Measurements from ENCODE around the gene CTNND2. TPM values are rescaled to one million over a fixed set of nuclear protein-coding genes. Genes with fewer than 3 reads are reported as not detected.

Gene CTNND2
- total RNA-seq, 2 experiments from 2014 or later: not detected

DNA sequence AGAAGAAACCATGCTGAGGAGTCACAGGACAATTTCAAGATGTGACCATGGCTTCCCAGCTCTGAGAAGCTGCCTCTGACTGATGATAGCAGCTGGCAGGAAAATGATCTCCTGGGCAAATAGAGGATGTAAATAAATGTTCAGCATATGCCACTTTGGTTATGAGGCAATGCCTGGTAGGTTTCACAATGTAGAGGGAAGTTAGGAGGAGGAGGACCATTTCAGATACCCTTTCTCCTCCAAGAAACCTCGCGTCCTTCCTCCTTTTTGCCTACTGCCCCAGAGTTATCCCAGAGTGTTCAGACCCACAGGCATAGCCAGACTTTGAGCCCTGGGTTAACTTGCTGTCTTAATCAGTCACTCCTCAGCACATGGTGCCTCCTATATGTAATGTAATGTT, 601.6 kb downstream of the CTNND2 start:
- intact Hi-C loops (cut with micrococcal nuclease): no loop called here
- H3K36me3 Mint-ChIP-seq (ENCODE audit: low read depth): no peaks in the 10 kb centered on the region
- no peak for ATAC-seq
- POLR2A ChIA-PET: no interaction called here
- H3K27me3 Mint-ChIP-seq: no peaks in the 10 kb centered on the region
- TF ChIP-seq, protein P1, sequence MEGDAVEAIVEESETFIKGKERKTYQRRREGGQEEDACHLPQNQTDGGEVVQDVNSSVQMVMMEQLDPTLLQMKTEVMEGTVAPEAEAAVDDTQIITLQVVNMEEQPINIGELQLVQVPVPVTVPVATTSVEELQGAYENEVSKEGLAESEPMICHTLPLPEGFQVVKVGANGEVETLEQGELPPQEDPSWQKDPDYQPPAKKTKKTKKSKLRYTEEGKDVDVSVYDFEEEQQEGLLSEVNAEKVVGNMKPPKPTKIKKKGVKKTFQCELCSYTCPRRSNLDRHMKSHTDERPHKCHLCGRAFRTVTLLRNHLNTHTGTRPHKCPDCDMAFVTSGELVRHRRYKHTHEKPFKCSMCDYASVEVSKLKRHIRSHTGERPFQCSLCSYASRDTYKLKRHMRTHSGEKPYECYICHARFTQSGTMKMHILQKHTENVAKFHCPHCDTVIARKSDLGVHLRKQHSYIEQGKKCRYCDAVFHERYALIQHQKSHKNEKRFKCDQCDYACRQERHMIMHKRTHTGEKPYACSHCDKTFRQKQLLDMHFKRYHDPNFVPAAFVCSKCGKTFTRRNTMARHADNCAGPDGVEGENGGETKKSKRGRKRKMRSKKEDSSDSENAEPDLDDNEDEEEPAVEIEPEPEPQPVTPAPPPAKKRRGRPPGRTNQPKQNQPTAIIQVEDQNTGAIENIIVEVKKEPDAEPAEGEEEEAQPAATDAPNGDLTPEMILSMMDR (IDR thresholded peaks at IDR 0.05): no peak
- DNase-seq: no peak
- no peak overlapping the region for H3K4me3 Mint-ChIP-seq
- no peak overlapping the region for H3K27ac Mint-ChIP-seq
- CTCF ChIA-PET: no interaction called here
- H3K9me3 Mint-ChIP-seq: no peaks in the 10 kb centered on the region
- H3K4me1 Mint-ChIP-seq (ENCODE audit: low read depth): no peaks in the 10 kb centered on the region

DNA sequence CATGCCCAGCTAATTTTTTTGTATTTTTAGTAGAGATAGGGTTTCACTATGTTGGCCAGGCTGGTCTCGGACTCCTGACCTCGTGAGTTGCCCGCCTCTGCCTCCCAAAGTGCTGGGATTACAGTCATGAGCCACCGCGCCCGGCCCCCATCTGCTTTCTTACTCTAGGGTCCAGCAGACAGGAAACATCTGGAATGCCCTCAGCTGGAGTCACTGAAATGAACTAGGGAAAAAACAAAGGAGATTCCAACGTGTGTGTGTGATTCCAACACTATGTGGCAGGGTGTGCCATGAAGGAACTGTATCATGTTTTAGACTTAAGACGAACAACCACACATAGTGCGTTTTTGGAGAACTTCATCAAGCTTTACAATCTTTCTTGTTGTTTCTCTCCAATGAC, 603.1 kb downstream of the CTNND2 start:
- ChIA-PET POLR2A (no interaction called here), CTCF (no interaction called here)
- Mint-ChIP-seq H3K27me3 (no peaks in the 10 kb centered on the region), H3K9me3 (no peaks in the 10 kb centered on the region), H3K36me3 (ENCODE audit: low read depth) (no peaks in the 10 kb centered on the region), H3K4me3 (no peak overlapping the region), H3K4me1 (ENCODE audit: low read depth) (no peaks in the 10 kb centered on the region), H3K27ac (no peak overlapping the region)
- DNase-seq: no peak
- no peak for ATAC-seq
- TF ChIP-seq, protein P1 (IDR thresholded peaks at IDR 0.05): no peak
- intact Hi-C loops (cut with micrococcal nuclease): no loop called here

DNA sequence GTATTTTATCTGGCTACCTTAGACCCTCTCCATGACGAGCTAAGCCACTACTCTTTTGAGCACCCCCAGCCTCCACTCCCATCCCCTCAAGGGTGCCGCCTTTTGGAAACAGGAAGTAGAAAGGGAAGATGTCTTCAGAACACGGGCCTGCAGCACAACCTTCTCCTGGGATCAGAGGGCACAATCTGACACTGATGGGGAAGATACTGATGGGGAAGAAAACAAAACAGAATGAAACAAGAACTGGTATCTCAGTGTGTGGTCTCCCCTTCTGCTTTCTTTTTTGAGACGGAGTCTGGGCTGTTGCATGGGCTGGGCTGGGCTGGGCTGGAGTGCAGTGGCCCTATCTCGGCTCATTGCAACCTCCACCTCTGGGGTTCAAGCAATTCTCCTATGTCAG, 603.5 kb downstream of the CTNND2 start:
- Mint-ChIP-seq H3K4me1 (ENCODE audit: low read depth) (no peaks in the 10 kb centered on the region), H3K9me3 (no peaks in the 10 kb centered on the region), H3K4me3 (no peak overlapping the region), H3K27me3 (no peaks in the 10 kb centered on the region), H3K27ac (no peak overlapping the region), H3K36me3 (ENCODE audit: low read depth) (no peaks in the 10 kb centered on the region)
- DNase-seq: no peak
- CTCF ChIA-PET: no interaction called here
- no peak for ATAC-seq
- intact Hi-C loops (cut with micrococcal nuclease): no loop called here
- TF ChIP-seq, protein P1 (IDR thresholded peaks at IDR 0.05): no peak
- POLR2A ChIA-PET: no interaction called here

GRCh38 chr5:11298877-11299276, 605.4 kb downstream of the CTNND2 start:
- H3K9me3 Mint-ChIP-seq: no peaks in the 10 kb centered on the region
- no peaks in the 10 kb centered on the region for H3K27me3 Mint-ChIP-seq
- DNase-seq (no peak), ATAC-seq (no peak)
- no peaks in the 10 kb centered on the region for H3K36me3 Mint-ChIP-seq (ENCODE audit: low read depth)
- no peaks in the 10 kb centered on the region for H3K4me1 Mint-ChIP-seq (ENCODE audit: low read depth)
- TF ChIP-seq, protein P1 (IDR thresholded peaks at IDR 0.05): no peak
- CTCF ChIA-PET: interaction anchor here (1.4 kb wide), 1 partner anchor 15 kb away, joined by 4 read pairs; no protein-coding TSS in a partner anchor
- H3K4me3 Mint-ChIP-seq: no peak overlapping the region
- intact Hi-C loops (cut with micrococcal nuclease): no loop called here
- no peak overlapping the region for H3K27ac Mint-ChIP-seq
- POLR2A ChIA-PET: no interaction called here

DNA sequence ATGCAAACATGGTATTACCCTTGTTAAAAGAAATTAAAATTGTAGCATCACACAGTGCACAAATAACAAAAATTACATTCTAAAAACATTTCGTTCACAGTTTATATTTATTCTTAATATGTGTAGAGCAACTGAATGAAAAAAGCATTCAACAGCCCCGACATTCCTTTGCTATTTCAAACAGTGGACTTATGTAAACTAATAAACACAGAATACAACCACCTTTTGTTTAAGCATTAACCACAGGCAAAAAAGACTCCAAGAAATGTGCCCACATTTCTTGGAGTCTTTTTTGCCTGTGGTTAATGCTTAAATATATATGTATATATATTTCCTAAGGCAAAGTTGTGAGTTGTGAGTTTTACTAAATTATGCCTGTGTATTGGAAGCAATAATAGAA, 610.7 kb downstream of the CTNND2 start:
- no peak for ATAC-seq
- intact Hi-C loops (cut with micrococcal nuclease): no loop called here
- Mint-ChIP-seq H3K9me3 (no peaks in the 10 kb centered on the region), H3K27me3 (peaks cover 2% of the 10 kb centered on the region), H3K4me1 (ENCODE audit: low read depth) (no peaks in the 10 kb centered on the region), H3K36me3 (ENCODE audit: low read depth) (no peaks in the 10 kb centered on the region), H3K27ac (no peak overlapping the region), H3K4me3 (no peak overlapping the region)
- ChIA-PET POLR2A (no interaction called here), CTCF (no interaction called here)
- no peak for DNase-seq
- TF ChIP-seq, protein P1 (IDR thresholded peaks at IDR 0.05): no peak

All from activated CD8-positive, alpha-beta T cell treated with anti-CD3 and anti-CD28 coated beads for 36 hours (primary cell).